Stomach (tissue), 4 donors: Measurements from ENCODE around the gene NSDHL.

Source experiments
- CTCF ChIP-seq, 7 experiments: fragments of 450-650 bp in 4 of 7; fragments of 200-600 bp in 3 of 7; sonication (generic) in 3 of 7; IDR thresholded peaks; one replicate each; pipeline ENCODE4 v1.5.1; 2016 to 2019; ENCODE audit warnings: antibody characterized with exemption in 7 of 7, control low read depth in 2 of 7, mild to moderate bottlenecking in 1 of 7
- POLR2A ChIP-seq, 4 donors: fragments of 450-650 bp; IDR thresholded peaks; one replicate each; pipeline ENCODE4 v1.6.1; 2016; ENCODE audit warnings: antibody characterized with exemption in 4 of 4, control low read depth in 2 of 4, mild to moderate bottlenecking in 1 of 4, moderate library complexity in 1 of 4
- POLR2AphosphoS5 ChIP-seq, 3 donors: sonication (generic); formaldehyde crosslinking; IDR thresholded peaks; one replicate each; pipeline ENCODE4 v1.6.1; 2016; ENCODE audit warnings: antibody characterized with exemption in 3 of 3

GRCh38 chrX:152918707-152919106 lies 87.8 kb downstream of the NSDHL start:
- no peak for TF ChIP-seq CTCF (IDR thresholded peaks at IDR 0.05)
- TF ChIP-seq POLR2A (IDR thresholded peaks at IDR 0.05) = no peak
- TF ChIP-seq POLR2AphosphoS5 (IDR thresholded peaks at IDR 0.05) = no peak
